ENCODE measurements around the gene EDARADD. TPM values are rescaled to one million over a fixed set of nuclear protein-coding genes. Genes with fewer than 3 reads are reported as not detected.
"Not testable (repeated sequence)": the region's sequence is repeated elsewhere in the genome, so short reads cannot be mapped to it uniquely, and the experiment has no call there.

The EDARADD gene
- total RNA-seq, 1 donor from 2014 or later = 9.4 TPM

GRCh38 chr1:236476019-236476418, 81.9 kb downstream of the EDARADD start:
- no peak overlapping the region for H3K27ac Mint-ChIP-seq (ENCODE audit: unreplicated experiment)
- H3K4me1 Mint-ChIP-seq (ENCODE audit: unreplicated experiment) = no peaks in the 10 kb centered on the region
- no peak for TF ChIP-seq CTCF (IDR thresholded peaks at IDR 0.05; ENCODE audit: unreplicated experiment)
- DNase-seq (ENCODE audit: low spot score) = no peak
- no peaks in the 10 kb centered on the region for H3K9me3 Mint-ChIP-seq (ENCODE audit: unreplicated experiment)
- H3K27me3 Mint-ChIP-seq (ENCODE audit: unreplicated experiment) = no peaks in the 10 kb centered on the region
- H3K36me3 Mint-ChIP-seq (ENCODE audit: low read depth, unreplicated experiment) = no peaks in the 10 kb centered on the region
- no peak overlapping the region for H3K4me3 Mint-ChIP-seq (ENCODE audit: unreplicated experiment)

GRCh38 chr1:236480758-236481436, 86.8 kb downstream of the EDARADD start:
- Mint-ChIP-seq H3K36me3 (ENCODE audit: low read depth, unreplicated experiment) (peaks cover 17% of the 10 kb centered on the region), H3K9me3 (ENCODE audit: unreplicated experiment) (no peaks in the 10 kb centered on the region), H3K4me3 (ENCODE audit: unreplicated experiment) (no peak overlapping the region), H3K27me3 (ENCODE audit: unreplicated experiment) (no peaks in the 10 kb centered on the region), H3K27ac (ENCODE audit: unreplicated experiment) (no peak overlapping the region), H3K4me1 (ENCODE audit: unreplicated experiment) (no peaks in the 10 kb centered on the region)
- no peak for DNase-seq (ENCODE audit: low spot score)
- TF ChIP-seq CTCF (IDR thresholded peaks at IDR 0.05; ENCODE audit: unreplicated experiment) = no peak

- Mint-ChIP-seq H3K4me3 (ENCODE audit: unreplicated experiment) (no peak overlapping the region), H3K36me3 (ENCODE audit: low read depth, unreplicated experiment) (peaks cover 17% of the 10 kb centered on the region), H3K4me1 (ENCODE audit: unreplicated experiment) (no peaks in the 10 kb centered on the region), H3K9me3 (ENCODE audit: unreplicated experiment) (no peaks in the 10 kb centered on the region), H3K27ac (ENCODE audit: unreplicated experiment) (no peak overlapping the region), H3K27me3 (ENCODE audit: unreplicated experiment) (no peaks in the 10 kb centered on the region)
- no peak for TF ChIP-seq CTCF (IDR thresholded peaks at IDR 0.05; ENCODE audit: unreplicated experiment)
- no peak for DNase-seq (ENCODE audit: low spot score)
Observed at GRCh38 chr1:236484310-236484971, 90.4 kb downstream of the EDARADD start.

- Mint-ChIP-seq H3K27me3 (ENCODE audit: unreplicated experiment) (no peaks in the 10 kb centered on the region), H3K9me3 (ENCODE audit: unreplicated experiment) (no peaks in the 10 kb centered on the region), H3K4me1 (ENCODE audit: unreplicated experiment) (peaks cover 14% of the 10 kb centered on the region), H3K36me3 (ENCODE audit: low read depth, unreplicated experiment) (peaks cover 17% of the 10 kb centered on the region), H3K4me3 (ENCODE audit: unreplicated experiment) (no peak overlapping the region), H3K27ac (ENCODE audit: unreplicated experiment) (no peak overlapping the region)
- DNase-seq (ENCODE audit: low spot score) = no peak
- no peak for TF ChIP-seq CTCF (IDR thresholded peaks at IDR 0.05; ENCODE audit: unreplicated experiment)
Observed at GRCh38 chr1:236486356-236487002, 92.4 kb downstream of the EDARADD start.

- not testable (repeated sequence) for H3K4me3 Mint-ChIP-seq (ENCODE audit: unreplicated experiment); H3K27me3 Mint-ChIP-seq (ENCODE audit: unreplicated experiment); H3K27ac Mint-ChIP-seq (ENCODE audit: unreplicated experiment); H3K9me3 Mint-ChIP-seq (ENCODE audit: unreplicated experiment); H3K36me3 Mint-ChIP-seq (ENCODE audit: low read depth, unreplicated experiment); DNase-seq (ENCODE audit: low spot score)
- H3K4me1 Mint-ChIP-seq (ENCODE audit: unreplicated experiment) = peaks cover 31% of the 10 kb centered on the region
Observed at GRCh38 chr1:236489161-236489560, 95.1 kb downstream of the EDARADD start.
